GM12864 (cell line): ENCODE data around the gene CRTC1.

Source experiments
- DNase-seq: peaks from one replicate; pipeline ENCODE4 v3.0.0-alpha.2; 2011; ENCODE audit warnings: low read depth
- H3K4me3 ChIP-seq: 2 replicates; pipeline ENCODE4 v1.5.1; 2011; ENCODE audit warnings: mild to moderate bottlenecking, low read depth, low read length, control low read depth
- TF ChIP-seq, protein P1 (sequence below): IDR thresholded peaks from 2 replicates; pipeline ENCODE4 v1.5.1; 2011; ENCODE audit warnings: low read depth, mild to moderate bottlenecking, moderate library complexity, low read length, control low read depth, inconsistent platforms; ENCODE audit errors: missing control alignments

Gene CRTC1

GRCh38 chr19:18754501-18754900 is 71.0 kb downstream of the CRTC1 start:
- no peak overlapping the region for H3K4me3 ChIP-seq
- no peak for DNase-seq
- TF ChIP-seq, protein P1, sequence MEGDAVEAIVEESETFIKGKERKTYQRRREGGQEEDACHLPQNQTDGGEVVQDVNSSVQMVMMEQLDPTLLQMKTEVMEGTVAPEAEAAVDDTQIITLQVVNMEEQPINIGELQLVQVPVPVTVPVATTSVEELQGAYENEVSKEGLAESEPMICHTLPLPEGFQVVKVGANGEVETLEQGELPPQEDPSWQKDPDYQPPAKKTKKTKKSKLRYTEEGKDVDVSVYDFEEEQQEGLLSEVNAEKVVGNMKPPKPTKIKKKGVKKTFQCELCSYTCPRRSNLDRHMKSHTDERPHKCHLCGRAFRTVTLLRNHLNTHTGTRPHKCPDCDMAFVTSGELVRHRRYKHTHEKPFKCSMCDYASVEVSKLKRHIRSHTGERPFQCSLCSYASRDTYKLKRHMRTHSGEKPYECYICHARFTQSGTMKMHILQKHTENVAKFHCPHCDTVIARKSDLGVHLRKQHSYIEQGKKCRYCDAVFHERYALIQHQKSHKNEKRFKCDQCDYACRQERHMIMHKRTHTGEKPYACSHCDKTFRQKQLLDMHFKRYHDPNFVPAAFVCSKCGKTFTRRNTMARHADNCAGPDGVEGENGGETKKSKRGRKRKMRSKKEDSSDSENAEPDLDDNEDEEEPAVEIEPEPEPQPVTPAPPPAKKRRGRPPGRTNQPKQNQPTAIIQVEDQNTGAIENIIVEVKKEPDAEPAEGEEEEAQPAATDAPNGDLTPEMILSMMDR: no peak

GRCh38 chr19:18756896-18757295 is 73.4 kb downstream of the CRTC1 start:
- TF ChIP-seq, protein P1: no peak
- H3K4me3 ChIP-seq: no peak overlapping the region
- no peak for DNase-seq

GRCh38 chr19:18759304-18759994 is 76.0 kb downstream of the CRTC1 start:
- no peak for DNase-seq
- no peak overlapping the region for H3K4me3 ChIP-seq
- TF ChIP-seq, protein P1: no peak

DNA sequence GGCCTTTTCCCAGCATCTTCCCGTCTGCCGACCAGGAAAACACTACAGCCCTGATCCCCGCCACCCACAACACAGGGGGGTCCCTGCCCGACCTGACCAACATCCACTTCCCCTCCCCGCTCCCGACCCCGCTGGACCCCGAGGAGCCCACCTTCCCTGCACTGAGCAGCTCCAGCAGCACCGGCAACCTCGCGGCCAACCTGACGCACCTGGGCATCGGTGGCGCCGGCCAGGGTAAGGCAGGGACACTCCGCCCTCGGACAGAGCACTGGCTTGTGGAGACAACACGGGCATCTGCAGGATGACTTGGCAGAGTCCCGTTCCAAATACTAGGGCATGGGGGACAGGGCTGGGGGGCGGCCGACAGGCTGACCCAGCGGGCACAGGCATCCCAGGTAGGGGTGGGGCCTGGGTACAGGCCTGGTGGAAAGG is 76.5 kb downstream of the CRTC1 start:
- H3K4me3 ChIP-seq: no peak overlapping the region
- TF ChIP-seq, protein P1: no peak
- no peak for DNase-seq

DNA sequence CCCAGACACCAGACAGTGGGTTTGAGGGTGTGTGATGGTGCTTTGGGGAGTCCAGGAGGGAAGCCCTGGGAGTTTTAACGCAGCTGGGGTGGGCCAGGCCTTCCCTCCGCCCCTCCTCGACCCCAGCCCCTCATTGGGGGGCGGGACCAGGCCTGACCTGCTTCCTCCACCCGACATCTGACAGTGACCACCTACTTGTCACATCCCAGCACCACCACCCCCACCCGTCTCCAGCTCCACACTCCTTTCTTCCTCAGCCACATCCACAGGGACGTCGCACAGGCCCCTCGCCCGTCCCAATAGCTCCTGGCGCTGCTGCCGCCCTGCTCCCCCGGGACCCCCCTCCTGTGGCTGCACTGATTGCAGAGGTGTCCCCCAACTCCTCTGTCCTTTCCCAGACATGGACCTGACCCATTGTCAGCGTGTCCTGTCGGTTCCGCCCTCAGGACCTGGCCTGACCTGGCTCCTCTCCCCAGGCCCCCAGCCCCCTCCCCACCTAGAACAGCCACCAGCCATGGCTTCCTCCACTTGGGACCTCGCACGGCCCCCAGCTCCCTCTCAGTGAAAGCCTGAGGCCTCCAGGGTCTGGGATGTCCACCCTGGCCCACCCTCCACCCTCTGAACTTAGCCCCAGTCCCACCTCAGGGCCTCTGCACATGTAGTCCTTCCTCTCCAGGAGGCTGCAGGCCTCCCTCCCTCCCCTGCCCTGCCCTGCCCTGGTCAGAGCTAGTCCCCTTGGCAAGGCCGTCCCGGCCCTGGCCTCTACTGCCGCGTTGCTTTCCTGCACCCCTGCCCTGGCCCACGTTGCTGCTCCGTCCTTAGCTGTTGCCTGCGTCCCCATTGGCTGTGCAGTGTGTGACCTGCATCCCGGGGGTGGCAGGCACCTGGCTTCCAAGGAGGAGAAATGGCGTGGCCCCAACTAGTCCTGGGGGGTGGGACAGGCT is 77.2 kb downstream of the CRTC1 start:
- H3K4me3 ChIP-seq: no peak overlapping the region
- TF ChIP-seq, protein P1: no peak
- no peak for DNase-seq

GRCh38 chr19:18761531-18762110 is 78.1 kb downstream of the CRTC1 start:
- TF ChIP-seq, protein P1: no peak

More at GRCh38 chr19:18761531-18762110, 78.1 kb downstream of the CRTC1 start:
- H3K4me3 ChIP-seq: no peak overlapping the region
- DNase-seq: no peak
